Activated naive CD4-positive, alpha-beta T cell treated with anti-CD3 and anti-CD28 coated beads, Interleukin-2, amount 50 U/mL, for 24 hours (primary cell): Measurements from ENCODE around the gene UBE3D.
"Not testable (repeated sequence)": the region's sequence is repeated elsewhere in the genome, so short reads cannot be mapped to it uniquely, and the experiment has no call there.

Experiments used
- H3K27ac Mint-ChIP-seq: one replicate; pipeline ENCODE4 v1.8.0; 2021; ENCODE audit warnings: mild to moderate bottlenecking, mixed read lengths
- H3K27me3 Mint-ChIP-seq: one replicate; pipeline ENCODE4 v1.8.0; 2021; ENCODE audit warnings: mixed read lengths
- H3K36me3 Mint-ChIP-seq: one replicate; pipeline ENCODE4 v1.8.0; 2021; ENCODE audit warnings: mixed read lengths
- H3K4me1 Mint-ChIP-seq: one replicate; pipeline ENCODE4 v1.8.0; 2021; ENCODE audit warnings: mixed read lengths
- H3K4me3 Mint-ChIP-seq: one replicate; pipeline ENCODE4 v1.8.0; 2021; ENCODE audit warnings: mild to moderate bottlenecking, mixed read lengths
- H3K9me3 Mint-ChIP-seq: one replicate; pipeline ENCODE4 v1.8.0; 2021; ENCODE audit warnings: mixed read lengths

The UBE3D gene

DNA sequence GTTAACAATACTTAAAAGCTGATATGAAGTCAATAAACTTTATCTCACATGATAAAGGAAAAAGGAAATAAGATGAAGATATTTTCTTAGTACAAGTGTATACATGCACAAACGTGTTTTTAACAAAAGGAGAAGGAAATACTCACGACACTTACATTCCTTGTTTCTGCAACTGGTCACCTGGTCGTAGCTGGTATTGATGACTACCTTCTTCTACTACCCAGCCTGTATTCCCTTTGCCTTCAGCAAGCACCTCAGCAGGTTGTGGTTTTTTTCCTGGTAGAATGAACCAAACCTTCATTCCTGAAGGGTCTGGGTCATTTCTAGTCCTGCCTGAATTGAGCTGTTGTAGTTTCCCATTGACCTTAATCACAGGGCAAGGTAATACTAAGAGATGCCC is 54.5 kb downstream of the UBE3D start:
- not testable (repeated sequence) for H3K27me3 Mint-ChIP-seq, H3K27ac Mint-ChIP-seq, H3K9me3 Mint-ChIP-seq, H3K4me3 Mint-ChIP-seq
- H3K4me1 Mint-ChIP-seq, result peaks cover 15% of the 10 kb centered on the region
- peaks cover 34% of the 10 kb centered on the region for H3K36me3 Mint-ChIP-seq

- Mint-ChIP-seq H3K4me1 (peaks cover 15% of the 10 kb centered on the region), H3K4me3 (no peak overlapping the region), H3K9me3 (no peaks in the 10 kb centered on the region), H3K27ac (no peak overlapping the region), H3K27me3 (no peaks in the 10 kb centered on the region), H3K36me3 (peaks cover 20% of the 10 kb centered on the region)
Observed at GRCh38 chr6:83008626-83009025, 57.0 kb downstream of the UBE3D start.

DNA sequence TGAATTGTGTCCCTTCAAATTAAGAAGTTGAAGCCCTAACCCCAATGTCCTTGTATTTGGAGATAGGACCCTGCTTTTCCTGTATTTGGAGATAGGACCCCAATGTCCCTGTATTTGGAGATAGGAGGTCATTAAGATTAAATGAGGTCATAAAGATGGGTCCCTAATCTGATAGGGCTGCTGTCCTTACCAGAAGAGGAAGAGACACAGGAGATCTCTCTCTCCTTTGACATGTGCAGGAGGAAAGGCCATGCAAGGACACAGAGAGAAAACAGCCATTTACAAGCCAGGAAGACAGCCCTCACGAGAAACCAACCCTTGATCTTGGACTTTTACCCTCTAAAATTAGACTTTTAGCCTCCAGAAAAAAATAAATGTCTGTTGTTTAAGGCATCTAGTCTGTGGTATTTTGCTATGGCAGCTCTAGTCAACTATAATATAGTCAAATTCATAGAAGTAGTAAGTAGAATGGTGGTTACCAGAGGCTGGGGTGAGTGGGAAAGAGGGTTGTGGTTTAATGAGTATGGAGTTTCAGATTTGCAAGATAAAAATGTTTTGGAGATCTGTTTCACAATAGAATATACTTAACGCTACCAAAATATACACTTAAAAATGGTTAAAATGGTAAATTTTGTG is 59.3 kb downstream of the UBE3D start:
- Mint-ChIP-seq H3K4me3 (no peak overlapping the region), H3K4me1 (peaks cover 15% of the 10 kb centered on the region), H3K9me3 (no peaks in the 10 kb centered on the region), H3K27me3 (no peaks in the 10 kb centered on the region), H3K27ac (no peak overlapping the region), H3K36me3 (peaks cover 17% of the 10 kb centered on the region)

DNA sequence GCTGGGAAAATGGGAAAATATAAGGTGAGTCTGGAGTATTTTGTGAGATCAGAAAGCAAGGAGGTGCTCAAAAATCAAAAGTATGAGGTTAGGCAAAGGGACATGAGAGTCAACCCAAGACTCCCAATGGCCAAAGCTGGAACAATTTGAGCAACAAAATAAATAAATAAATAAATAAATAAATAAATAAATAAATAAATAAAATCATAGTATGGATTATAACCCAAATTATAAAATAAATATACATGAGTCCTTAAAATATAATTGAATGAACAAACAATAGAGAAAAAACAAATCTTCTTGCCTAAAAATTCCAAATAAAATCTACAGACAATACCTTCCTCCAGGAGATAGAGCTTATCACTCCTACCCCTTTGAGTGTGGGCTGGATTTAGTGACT is 69.5 kb downstream of the UBE3D start:
- H3K27ac Mint-ChIP-seq, result no peak overlapping the region
- H3K36me3 Mint-ChIP-seq, result peaks cover 35% of the 10 kb centered on the region
- no peaks in the 10 kb centered on the region for H3K4me1 Mint-ChIP-seq
- H3K4me3 Mint-ChIP-seq, result no peak overlapping the region
- no peaks in the 10 kb centered on the region for H3K27me3 Mint-ChIP-seq
- H3K9me3 Mint-ChIP-seq, result no peaks in the 10 kb centered on the region

DNA sequence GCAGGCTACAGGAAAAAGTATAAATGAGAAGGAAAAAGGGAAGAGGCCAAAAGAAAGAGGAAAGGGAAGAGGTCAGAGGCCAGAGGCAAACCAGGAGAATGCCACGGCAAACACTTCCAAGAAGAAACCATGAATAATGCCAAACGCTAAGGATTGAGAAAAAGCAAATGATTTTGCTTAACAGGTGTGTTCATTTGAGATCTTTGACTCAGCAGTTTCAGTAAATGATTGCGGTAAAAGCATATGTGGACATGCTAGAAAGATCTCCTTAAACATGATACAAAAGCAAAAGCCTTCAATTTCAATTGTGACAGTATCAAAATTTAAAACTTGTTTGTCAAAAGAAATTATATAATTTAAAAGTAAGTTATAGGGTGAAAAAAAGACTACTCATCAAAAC is 70.6 kb downstream of the UBE3D start:
- no peak overlapping the region for H3K27ac Mint-ChIP-seq

DNA sequence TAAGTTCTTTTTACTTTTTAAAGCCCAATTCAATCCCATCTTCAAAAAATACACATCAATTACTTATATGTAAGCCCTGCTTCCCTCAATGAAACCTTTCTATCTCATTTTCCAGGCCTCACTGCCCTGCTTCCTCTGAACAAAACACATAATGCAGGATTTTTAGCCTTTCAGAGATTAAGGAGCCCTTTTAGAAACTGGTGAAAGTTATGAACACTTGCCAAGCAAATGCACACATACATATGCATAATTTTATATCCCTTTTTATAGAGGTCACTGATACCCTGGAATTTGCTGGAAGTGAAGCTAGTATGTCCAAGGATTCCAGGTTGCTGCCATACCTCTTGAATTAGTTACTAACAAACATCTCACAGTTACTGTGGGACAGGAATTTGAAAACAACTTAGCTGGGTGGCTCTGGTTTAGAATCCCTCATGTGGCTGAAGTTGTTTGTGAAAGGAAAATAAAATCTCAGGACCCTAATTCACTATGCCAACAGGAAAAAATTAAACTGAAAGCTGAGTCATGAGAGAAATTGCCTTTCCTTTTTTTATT is 75.8 kb downstream of the UBE3D start:
- H3K36me3 Mint-ChIP-seq, result peaks cover 18% of the 10 kb centered on the region
- H3K27me3 Mint-ChIP-seq, result no peaks in the 10 kb centered on the region
- no peak overlapping the region for H3K27ac Mint-ChIP-seq
- no peaks in the 10 kb centered on the region for H3K4me1 Mint-ChIP-seq
- H3K9me3 Mint-ChIP-seq, result no peaks in the 10 kb centered on the region
- no peak overlapping the region for H3K4me3 Mint-ChIP-seq

More for the DNA sequence above, 70.6 kb downstream of the UBE3D start:
- Mint-ChIP-seq H3K4me3 (no peak overlapping the region), H3K9me3 (no peaks in the 10 kb centered on the region), H3K27me3 (no peaks in the 10 kb centered on the region), H3K36me3 (peaks cover 27% of the 10 kb centered on the region), H3K4me1 (no peaks in the 10 kb centered on the region)

DNA sequence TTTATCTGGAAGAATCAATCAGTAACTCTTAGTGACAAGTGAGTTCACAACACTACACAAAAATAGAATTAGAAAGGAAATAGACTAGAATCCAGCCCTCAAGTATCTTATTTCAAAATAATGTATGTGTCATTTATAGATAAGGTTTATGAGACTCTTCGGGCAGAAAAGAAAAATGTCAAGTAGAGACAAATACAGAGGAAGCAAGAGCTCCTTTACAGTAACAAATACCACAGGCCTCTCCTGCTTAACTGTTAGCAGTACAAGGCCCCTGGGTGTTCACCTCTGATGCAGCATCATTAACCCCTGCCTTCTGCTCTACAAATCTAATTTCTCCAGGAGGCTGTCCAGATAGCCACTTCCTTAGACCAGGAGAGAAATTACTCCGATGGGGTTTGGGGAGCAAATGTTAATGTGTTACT is 76.7 kb downstream of the UBE3D start:
- Mint-ChIP-seq H3K27ac (no peak overlapping the region), H3K36me3 (peaks cover 10% of the 10 kb centered on the region), H3K9me3 (no peaks in the 10 kb centered on the region), H3K4me3 (no peak overlapping the region), H3K4me1 (no peaks in the 10 kb centered on the region), H3K27me3 (no peaks in the 10 kb centered on the region)

- H3K27ac Mint-ChIP-seq, result no peak overlapping the region
- no peaks in the 10 kb centered on the region for H3K27me3 Mint-ChIP-seq
- H3K4me3 Mint-ChIP-seq, result no peak overlapping the region
- no peaks in the 10 kb centered on the region for H3K4me1 Mint-ChIP-seq
- no peaks in the 10 kb centered on the region for H3K9me3 Mint-ChIP-seq
- peaks cover 3% of the 10 kb centered on the region for H3K36me3 Mint-ChIP-seq
Observed at GRCh38 chr6:82987951-82988350, 77.7 kb downstream of the UBE3D start.

- Mint-ChIP-seq H3K4me3 (no peak overlapping the region), H3K27ac (no peak overlapping the region), H3K27me3 (no peaks in the 10 kb centered on the region), H3K36me3 (no peaks in the 10 kb centered on the region), H3K9me3 (no peaks in the 10 kb centered on the region), H3K4me1 (no peaks in the 10 kb centered on the region)
Observed at GRCh38 chr6:82987416-82987815, 78.2 kb downstream of the UBE3D start.

- Mint-ChIP-seq H3K27me3 (no peaks in the 10 kb centered on the region), H3K27ac (no peak overlapping the region), H3K4me3 (no peak overlapping the region), H3K9me3 (no peaks in the 10 kb centered on the region), H3K4me1 (no peaks in the 10 kb centered on the region), H3K36me3 (peaks cover 1% of the 10 kb centered on the region)
Observed at GRCh38 chr6:82984720-82985119, 80.9 kb downstream of the UBE3D start.

- Mint-ChIP-seq H3K9me3 (no peaks in the 10 kb centered on the region), H3K4me1 (no peaks in the 10 kb centered on the region), H3K27me3 (no peaks in the 10 kb centered on the region), H3K36me3 (peaks cover 2% of the 10 kb centered on the region), H3K4me3 (no peak overlapping the region), H3K27ac (no peak overlapping the region)
Observed at GRCh38 chr6:82980086-82980485, 85.6 kb downstream of the UBE3D start.

DNA sequence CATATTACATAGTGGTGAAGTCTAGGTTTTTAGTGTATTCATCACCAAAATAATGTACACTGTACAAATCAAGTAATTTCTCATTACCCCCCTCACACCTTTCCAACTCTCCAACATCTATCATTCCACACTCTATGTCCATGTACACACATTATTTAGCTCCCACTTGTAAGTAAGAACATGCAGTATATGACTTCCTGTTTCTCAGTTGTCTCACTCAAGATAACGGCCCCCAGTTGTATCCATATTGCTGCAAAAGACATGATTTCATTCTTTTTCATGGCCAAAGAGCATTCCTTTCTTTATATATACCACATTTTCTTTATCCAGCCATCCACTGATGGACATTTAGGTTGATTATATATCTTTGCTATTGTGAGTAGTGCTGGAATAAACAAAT is 86.0 kb downstream of the UBE3D start:
- Mint-ChIP-seq H3K4me3 (no peak overlapping the region), H3K9me3 (no peaks in the 10 kb centered on the region), H3K27me3 (no peaks in the 10 kb centered on the region), H3K36me3 (peaks cover 2% of the 10 kb centered on the region), H3K27ac (no peak overlapping the region), H3K4me1 (no peaks in the 10 kb centered on the region)

DNA sequence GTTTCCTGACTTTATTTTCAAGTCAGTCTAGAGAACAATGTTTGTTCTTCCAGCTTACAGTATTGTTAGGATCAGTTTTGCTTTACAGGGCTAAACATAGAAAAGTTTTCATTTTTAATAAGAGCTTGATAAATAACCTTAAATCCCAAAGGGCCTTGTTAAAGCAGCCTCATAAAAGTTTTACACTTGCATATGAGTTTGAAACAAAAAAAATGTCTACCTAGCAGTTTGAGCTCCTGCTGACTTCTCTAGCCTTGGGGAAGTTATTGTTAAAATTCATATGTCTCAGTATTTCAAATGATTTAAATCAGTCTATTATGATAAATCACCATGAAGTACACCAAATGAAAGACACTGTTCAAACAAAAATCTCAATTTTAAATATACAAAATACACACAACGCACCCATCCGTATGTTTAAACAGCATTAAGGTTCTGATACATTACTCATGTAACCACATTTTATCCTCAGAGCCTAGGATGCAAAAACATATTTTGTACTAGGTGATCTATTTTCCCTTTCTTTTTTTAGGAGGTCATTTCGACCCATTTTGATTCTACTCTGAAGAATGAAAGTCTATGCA is 87.2 kb downstream of the UBE3D start:
- no peaks in the 10 kb centered on the region for H3K9me3 Mint-ChIP-seq
- no peak overlapping the region for H3K4me3 Mint-ChIP-seq
- no peaks in the 10 kb centered on the region for H3K27me3 Mint-ChIP-seq
- no peaks in the 10 kb centered on the region for H3K4me1 Mint-ChIP-seq
- no peak overlapping the region for H3K27ac Mint-ChIP-seq
- peaks cover 2% of the 10 kb centered on the region for H3K36me3 Mint-ChIP-seq

DNA sequence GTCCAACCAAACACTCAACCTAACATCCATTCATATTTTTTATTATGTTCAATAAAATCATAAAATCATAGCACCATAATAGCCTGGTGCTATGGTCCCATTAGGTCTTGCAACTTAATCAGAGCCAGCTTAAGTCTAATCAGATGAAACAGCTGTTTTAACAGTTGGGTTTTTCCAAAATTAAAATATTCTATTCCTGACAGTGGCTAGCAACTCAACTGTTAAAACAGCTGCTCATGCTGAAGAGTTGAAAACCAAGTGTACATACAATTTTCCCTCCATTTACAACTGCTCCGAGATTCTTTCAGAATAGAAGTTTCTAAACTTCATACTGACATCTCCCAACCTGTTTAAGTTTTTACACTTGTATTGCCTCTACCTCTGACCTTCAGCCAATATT is 89.5 kb downstream of the UBE3D start:
- peaks cover 3% of the 10 kb centered on the region for H3K36me3 Mint-ChIP-seq
- no peaks in the 10 kb centered on the region for H3K27me3 Mint-ChIP-seq
- H3K9me3 Mint-ChIP-seq, result no peaks in the 10 kb centered on the region
- H3K4me3 Mint-ChIP-seq, result no peak overlapping the region
- no peak overlapping the region for H3K27ac Mint-ChIP-seq
- no peaks in the 10 kb centered on the region for H3K4me1 Mint-ChIP-seq

- H3K27me3 Mint-ChIP-seq, result no peaks in the 10 kb centered on the region
- H3K9me3 Mint-ChIP-seq, result no peaks in the 10 kb centered on the region
- H3K4me3 Mint-ChIP-seq, result no peak overlapping the region
- peaks cover 5% of the 10 kb centered on the region for H3K36me3 Mint-ChIP-seq
- no peaks in the 10 kb centered on the region for H3K4me1 Mint-ChIP-seq
- no peak overlapping the region for H3K27ac Mint-ChIP-seq
Observed at GRCh38 chr6:82971877-82972460, 93.7 kb downstream of the UBE3D start.

DNA sequence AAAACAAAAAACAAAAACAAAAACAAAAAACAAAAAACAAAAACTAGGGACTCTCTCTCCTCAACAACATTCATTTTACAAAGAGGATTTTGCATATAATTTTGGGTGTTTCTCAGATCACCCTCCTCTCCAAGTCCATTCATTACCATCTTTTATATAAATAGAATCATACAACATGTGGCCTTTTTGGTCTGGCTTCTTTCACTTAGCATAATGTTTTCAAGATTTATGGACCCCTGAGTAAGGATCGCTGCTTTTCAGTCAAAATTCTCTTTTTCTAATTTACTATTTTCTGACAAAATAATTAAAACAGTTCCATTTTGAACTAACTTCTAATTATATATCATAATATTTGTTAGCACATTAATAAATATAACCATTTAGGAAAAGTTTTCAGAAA is 94.8 kb downstream of the UBE3D start:
- no peak overlapping the region for H3K27ac Mint-ChIP-seq
- H3K36me3 Mint-ChIP-seq, result peaks cover 8% of the 10 kb centered on the region
- no peaks in the 10 kb centered on the region for H3K4me1 Mint-ChIP-seq
- no peak overlapping the region for H3K4me3 Mint-ChIP-seq
- no peaks in the 10 kb centered on the region for H3K9me3 Mint-ChIP-seq
- no peaks in the 10 kb centered on the region for H3K27me3 Mint-ChIP-seq
